HFF-Myc (cell line): ENCODE measurements around the gene PAN2.
A peak's percentile ranks its signal among the peaks of the same experiment; 100 is the strongest.
"Not testable (repeated sequence)": the region's sequence is repeated elsewhere in the genome, so short reads cannot be mapped to it uniquely, and the experiment has no call there.

ENCODE experiments used
- DNase-seq: peaks from one replicate; pipeline ENCODE4 v3.0.0-alpha.2; 2011; ENCODE audit warnings: low read depth; ENCODE audit errors: extremely low read depth
- H3K4me3 ChIP-seq: replicated peaks from 2 replicates; pipeline ENCODE4 v1.5.1; 2011; ENCODE audit warnings: low read depth, mild to moderate bottlenecking, control low read depth, low read length
- CTCF ChIP-seq: IDR thresholded peaks from 2 replicates; pipeline ENCODE4 v1.5.1; 2012; ENCODE audit warnings: mild to moderate bottlenecking, low read depth, low read length, control low read depth; ENCODE audit errors: missing control alignments

The PAN2 gene

GRCh38 chr12:56332512-56333196 lies 1.1 kb downstream of the PAN2 start:
- H3K4me3 ChIP-seq: peak overlapping the region; percentile 59
- TF ChIP-seq CTCF: no peak
- no peak for DNase-seq

- no peak for DNase-seq
- TF ChIP-seq CTCF: no peak
- no peak overlapping the region for H3K4me3 ChIP-seq
These were observed 2.8 kb downstream of the PAN2 start for GRCh38 chr12:56330936-56331490.

- TF ChIP-seq CTCF: no peak
- DNase-seq: no peak
- no peak overlapping the region for H3K4me3 ChIP-seq
These were observed 7.3 kb downstream of the PAN2 start for GRCh38 chr12:56326533-56326932.

- no peak for TF ChIP-seq CTCF
These were observed 7.7 kb downstream of the PAN2 start for GRCh38 chr12:56326126-56326525.

GRCh38 chr12:56324206-56324605 lies 9.6 kb downstream of the PAN2 start:
- DNase-seq: no peak
- no peak overlapping the region for H3K4me3 ChIP-seq
- TF ChIP-seq CTCF: no peak

More at GRCh38 chr12:56326126-56326525, 7.7 kb downstream of the PAN2 start:
- no peak for DNase-seq
- no peak overlapping the region for H3K4me3 ChIP-seq

GRCh38 chr12:56321610-56322009 lies 12.2 kb downstream of the PAN2 start:
- DNase-seq, H3K4me3 ChIP-seq: not testable (repeated sequence)

GRCh38 chr12:56321027-56321426 lies 12.8 kb downstream of the PAN2 start:
- no peak overlapping the region for H3K4me3 ChIP-seq
- DNase-seq: no peak
- no peak for TF ChIP-seq CTCF
